Measurements from ENCODE around the gene PACRG.

PACRG gene

GRCh38 chr6:163281634-163282033 lies 553.9 kb downstream of the PACRG start:
- TF ChIP-seq POU2F2 (IDR thresholded peaks at IDR 0.05; ENCODE audit: low read depth, low read length) = no peak
- TF ChIP-seq POLR2A (IDR thresholded peaks at IDR 0.05; ENCODE audit: low read depth, low read length) = no peak
- TF ChIP-seq PAX5 (IDR thresholded peaks at IDR 0.05; ENCODE audit: insufficient read depth, low read length, severe bottlenecking) = no peak
- no peak for TF ChIP-seq TAF1 (IDR thresholded peaks at IDR 0.05; ENCODE audit: low read depth, low read length)
- no peak for TF ChIP-seq POLR2AphosphoS5 (IDR thresholded peaks at IDR 0.05; ENCODE audit: low read depth, low read length)
- TF ChIP-seq SPI1 (IDR thresholded peaks at IDR 0.05; ENCODE audit: low read depth, low read length) = no peak
- no peak for FAIRE-seq
- no peak for DNase-seq (ENCODE audit: insufficient read length, low spot score)

- FAIRE-seq (no peak), DNase-seq (ENCODE audit: insufficient read length, low spot score) (no peak)
- TF ChIP-seq POLR2A (IDR thresholded peaks at IDR 0.05; ENCODE audit: low read depth, low read length) (no peak), SPI1 (IDR thresholded peaks at IDR 0.05; ENCODE audit: low read depth, low read length) (no peak), TAF1 (IDR thresholded peaks at IDR 0.05; ENCODE audit: low read depth, low read length) (no peak)
These were observed 554.9 kb downstream of the PACRG start for GRCh38 chr6:163282672-163283071.

- DNase-seq (ENCODE audit: insufficient read length, low spot score) (no peak), FAIRE-seq (no peak)
- TF ChIP-seq POLR2A (IDR thresholded peaks at IDR 0.05; ENCODE audit: low read depth, low read length) (no peak), PAX5 (IDR thresholded peaks at IDR 0.05; ENCODE audit: insufficient read depth, low read length, severe bottlenecking) (no peak), POU2F2 (IDR thresholded peaks at IDR 0.05; ENCODE audit: low read depth, low read length) (no peak), POLR2AphosphoS5 (IDR thresholded peaks at IDR 0.05; ENCODE audit: low read depth, low read length) (no peak), TAF1 (IDR thresholded peaks at IDR 0.05; ENCODE audit: low read depth, low read length) (no peak), SPI1 (IDR thresholded peaks at IDR 0.05; ENCODE audit: low read depth, low read length) (no peak)
These were observed 556.4 kb downstream of the PACRG start for GRCh38 chr6:163284151-163284550.

- DNase-seq (ENCODE audit: insufficient read length, low spot score) (no peak), FAIRE-seq (no peak)
- TF ChIP-seq POLR2A (IDR thresholded peaks at IDR 0.05; ENCODE audit: low read depth, low read length) (no peak), TAF1 (IDR thresholded peaks at IDR 0.05; ENCODE audit: low read depth, low read length) (no peak), POU2F2 (IDR thresholded peaks at IDR 0.05; ENCODE audit: low read depth, low read length) (no peak), SPI1 (IDR thresholded peaks at IDR 0.05; ENCODE audit: low read depth, low read length) (no peak), POLR2AphosphoS5 (IDR thresholded peaks at IDR 0.05; ENCODE audit: low read depth, low read length) (no peak), PAX5 (IDR thresholded peaks at IDR 0.05; ENCODE audit: insufficient read depth, low read length, severe bottlenecking) (no peak)
These were observed 557.9 kb downstream of the PACRG start for GRCh38 chr6:163285691-163286090.

- FAIRE-seq (no peak), DNase-seq (ENCODE audit: insufficient read length, low spot score) (no peak)
- TF ChIP-seq PAX5 (IDR thresholded peaks at IDR 0.05; ENCODE audit: insufficient read depth, low read length, severe bottlenecking) (no peak), SPI1 (IDR thresholded peaks at IDR 0.05; ENCODE audit: low read depth, low read length) (no peak), POLR2AphosphoS5 (IDR thresholded peaks at IDR 0.05; ENCODE audit: low read depth, low read length) (no peak), POU2F2 (IDR thresholded peaks at IDR 0.05; ENCODE audit: low read depth, low read length) (no peak), TAF1 (IDR thresholded peaks at IDR 0.05; ENCODE audit: low read depth, low read length) (no peak), POLR2A (IDR thresholded peaks at IDR 0.05; ENCODE audit: low read depth, low read length) (no peak)
These were observed 559.9 kb downstream of the PACRG start for GRCh38 chr6:163287626-163288025.

- no peak for FAIRE-seq
- no peak for DNase-seq (ENCODE audit: insufficient read length, low spot score)
- TF ChIP-seq SPI1 (IDR thresholded peaks at IDR 0.05; ENCODE audit: low read depth, low read length) (no peak), POLR2A (IDR thresholded peaks at IDR 0.05; ENCODE audit: low read depth, low read length) (no peak), TAF1 (IDR thresholded peaks at IDR 0.05; ENCODE audit: low read depth, low read length) (no peak), POLR2AphosphoS5 (IDR thresholded peaks at IDR 0.05; ENCODE audit: low read depth, low read length) (no peak), PAX5 (IDR thresholded peaks at IDR 0.05; ENCODE audit: insufficient read depth, low read length, severe bottlenecking) (no peak), POU2F2 (IDR thresholded peaks at IDR 0.05; ENCODE audit: low read depth, low read length) (no peak)
These were observed 560.3 kb downstream of the PACRG start for GRCh38 chr6:163288066-163288465.

- no peak for DNase-seq (ENCODE audit: insufficient read length, low spot score)
- no peak for FAIRE-seq
- TF ChIP-seq SPI1 (IDR thresholded peaks at IDR 0.05; ENCODE audit: low read depth, low read length) = no peak
- TF ChIP-seq TAF1 (IDR thresholded peaks at IDR 0.05; ENCODE audit: low read depth, low read length) = no peak
- TF ChIP-seq PAX5 (IDR thresholded peaks at IDR 0.05; ENCODE audit: insufficient read depth, low read length, severe bottlenecking) = no peak
- TF ChIP-seq POU2F2 (IDR thresholded peaks at IDR 0.05; ENCODE audit: low read depth, low read length) = no peak
- no peak for TF ChIP-seq POLR2A (IDR thresholded peaks at IDR 0.05; ENCODE audit: low read depth, low read length)
- TF ChIP-seq POLR2AphosphoS5 (IDR thresholded peaks at IDR 0.05; ENCODE audit: low read depth, low read length) = no peak
These were observed 561.1 kb downstream of the PACRG start for GRCh38 chr6:163288915-163289314.

- DNase-seq (ENCODE audit: insufficient read length, low spot score) = no peak
- FAIRE-seq = no peak
- TF ChIP-seq SPI1 (IDR thresholded peaks at IDR 0.05; ENCODE audit: low read depth, low read length) (no peak), PAX5 (IDR thresholded peaks at IDR 0.05; ENCODE audit: insufficient read depth, low read length, severe bottlenecking) (no peak)
These were observed 561.7 kb downstream of the PACRG start for GRCh38 chr6:163289447-163289846.

GRCh38 chr6:163290545-163291274 lies 562.9 kb downstream of the PACRG start:
- TF ChIP-seq TAF1 (IDR thresholded peaks at IDR 0.05; ENCODE audit: low read depth, low read length) (no peak), POLR2AphosphoS5 (IDR thresholded peaks at IDR 0.05; ENCODE audit: low read depth, low read length) (no peak), POLR2A (IDR thresholded peaks at IDR 0.05; ENCODE audit: low read depth, low read length) (no peak), POU2F2 (IDR thresholded peaks at IDR 0.05; ENCODE audit: low read depth, low read length) (no peak), PAX5 (IDR thresholded peaks at IDR 0.05; ENCODE audit: insufficient read depth, low read length, severe bottlenecking) (no peak), SPI1 (IDR thresholded peaks at IDR 0.05; ENCODE audit: low read depth, low read length) (no peak)
- FAIRE-seq (no peak), DNase-seq (ENCODE audit: insufficient read length, low spot score) (no peak)

GRCh38 chr6:163291622-163292021 lies 563.8 kb downstream of the PACRG start:
- no peak for DNase-seq (ENCODE audit: insufficient read length, low spot score)
- TF ChIP-seq POLR2A (IDR thresholded peaks at IDR 0.05; ENCODE audit: low read depth, low read length) (no peak), SPI1 (IDR thresholded peaks at IDR 0.05; ENCODE audit: low read depth, low read length) (no peak), POLR2AphosphoS5 (IDR thresholded peaks at IDR 0.05; ENCODE audit: low read depth, low read length) (no peak), TAF1 (IDR thresholded peaks at IDR 0.05; ENCODE audit: low read depth, low read length) (no peak), PAX5 (IDR thresholded peaks at IDR 0.05; ENCODE audit: insufficient read depth, low read length, severe bottlenecking) (no peak), POU2F2 (IDR thresholded peaks at IDR 0.05; ENCODE audit: low read depth, low read length) (no peak)
- no peak for FAIRE-seq

Measured in GM12891 (cell line).